HCT116 (cell line): ENCODE results near the gene ZNF584. TPM values are rescaled to one million over a fixed set of nuclear protein-coding genes. Genes with fewer than 3 reads are reported as not detected.

Experiments
- ATAC-seq: fragments of 200-7000 bp; cut with Tn5 transposase; 2 replicates; pipeline ENCODE4 v1.9.1; 2020; ENCODE audit warnings: mild to moderate bottlenecking, moderate library complexity
- BruUV-seq: library from RNA; stranded (reverse); fragments of 400-500 nt; replicated peaks from 2 replicates; lab custom pipeline; 2021; lab: Mats Ljungman, UMichigan
- CTCF ChIA-PET: fragments of 300-600 bp; sonication (Branson Sonifier 250); formaldehyde crosslinking; loops from one replicate; lab custom pipeline; 2021; ENCODE audit warnings: antibody characterized with exemption; lab: Charles Lee
- POLR2A ChIA-PET: fragments of 300-600, 350-600 bp; sonication (Branson Sonifier 250); formaldehyde crosslinking; loops from one replicate; lab custom pipeline; 2021; ENCODE audit warnings: antibody characterized with exemption; lab: Charles Lee
- RAD21 ChIA-PET, 2 experiments: fragments of 300-600 bp; sonication (Branson Sonifier 250); formaldehyde crosslinking; loops; one replicate each; lab custom pipeline; 2023; ENCODE audit warnings: low total read pairs in 2 of 2; ENCODE audit not compliant: uncharacterized antibody in 2 of 2, unreplicated experiment in 2 of 2, low non-redundant PET in 1 of 2; lab: Charles Lee
- DNase-seq: peaks from one replicate; pipeline ENCODE4 v3.0.0-alpha.2; 2010; ENCODE audit warnings: low read depth, low spot score
- H2AFZ ChIP-seq: fragments of 200-600 bp; shearing (Covaris generic), sonication (generic); 2 replicates; pipeline ENCODE4 v1.6.1; 2017; ENCODE audit warnings: low read depth, mixed run types, mixed read lengths, antibody characterized with exemption, low read length; ENCODE audit not compliant: poor library complexity, severe bottlenecking
- H3K27ac ChIP-seq: 2 replicates; pipeline ENCODE4 v1.5.1; 2012; ENCODE audit warnings: low read depth, low read length
- H3K27me3 ChIP-seq: fragments of 200-600 bp; sonication (generic); 2 replicates; pipeline ENCODE4 v1.6.1; 2016; ENCODE audit warnings: mixed run types, low read length, mixed read lengths; ENCODE audit not compliant: insufficient read depth
- H3K36me3 ChIP-seq, 2 experiments: fragments of 200-500 bp in 1 of 2; fragments of 200-600 bp in 1 of 2; sonication (Bioruptor generic) in 1 of 2; sonication (generic) in 1 of 2; 2 replicates each; pipeline versions ENCODE4 v1.5.1 to v1.6.1; 2014 to 2016; ENCODE audit warnings: low read length in 2 of 2, inconsistent platforms in 1 of 2, mixed read lengths in 1 of 2, mixed run types in 1 of 2; ENCODE audit not compliant: insufficient read depth in 2 of 2, control insufficient read depth in 1 of 2
- H3K4me1 ChIP-seq, 2 experiments: fragments of 200-600 bp in 1 of 2; sonication (generic) in 1 of 2; 2 replicates each; pipeline versions ENCODE4 v1.5.1 to v1.6.1; 2012 to 2017; ENCODE audit warnings: low read length in 2 of 2, inconsistent platforms in 1 of 2, mild to moderate bottlenecking in 1 of 2, mixed read lengths in 1 of 2, mixed run types in 1 of 2, moderate library complexity in 1 of 2; ENCODE audit not compliant: insufficient read depth in 2 of 2, control insufficient read depth in 1 of 2
- H3K4me2 ChIP-seq: fragments of 200-600 bp; sonication (generic); 2 replicates; pipeline ENCODE4 v1.6.1; 2017; ENCODE audit warnings: mixed run types, low read length, mixed read lengths
- H3K4me3 ChIP-seq, 2 experiments: fragments of 200-600 bp in 1 of 2; sonication (generic) in 1 of 2; replicated peaks in 1 of 2; 2 replicates each; pipeline ENCODE4 v1.5.1; 2011 to 2016; ENCODE audit warnings: low read length in 2 of 2, control low read depth in 1 of 2, low read depth in 1 of 2, mild to moderate bottlenecking in 1 of 2, mixed read lengths in 1 of 2, mixed run types in 1 of 2
- H3K79me2 ChIP-seq: fragments of 200-600 bp; sonication (generic); 2 replicates; pipeline ENCODE4 v1.6.1; 2017; ENCODE audit warnings: mild to moderate bottlenecking, mixed run types, low read length, moderate library complexity, mixed read lengths; ENCODE audit not compliant: insufficient read depth
- H3K9ac ChIP-seq: fragments of 200-600 bp; sonication (generic); 2 replicates; pipeline ENCODE4 v1.6.1; 2016; ENCODE audit warnings: low read length, mixed read lengths
- H3K9me2 ChIP-seq: fragments of 200-600 bp; sonication (generic), shearing (Covaris generic); 2 replicates; pipeline ENCODE4 v1.6.1; 2017; ENCODE audit warnings: mixed run types, mild to moderate bottlenecking, moderate library complexity; ENCODE audit not compliant: insufficient read depth
- H3K9me3 ChIP-seq, 2 experiments: fragments of 200-500 bp in 1 of 2; fragments of 200-600 bp in 1 of 2; sonication (Bioruptor generic) in 1 of 2; sonication (generic) in 1 of 2; 2 replicates each; pipeline ENCODE4 v1.6.1; 2014 to 2017; ENCODE audit warnings: low read length in 2 of 2, mixed read lengths in 2 of 2, inconsistent platforms in 1 of 2, low read depth in 1 of 2, mild to moderate bottlenecking in 1 of 2, mixed run types in 1 of 2, moderate library complexity in 1 of 2; ENCODE audit not compliant: control insufficient read depth in 1 of 2, insufficient read depth in 1 of 2
- H4K20me1 ChIP-seq: fragments of 200-600 bp; sonication (generic), shearing (Covaris generic); 2 replicates; pipeline ENCODE4 v1.6.1; 2017; ENCODE audit warnings: mixed run types, mild to moderate bottlenecking, moderate library complexity; ENCODE audit not compliant: insufficient read depth
- CBX3 ChIP-seq: IDR thresholded peaks from 2 replicates; pipeline ENCODE4 v1.6.1; 2012; ENCODE audit warnings: low read depth
- CEBPB ChIP-seq: IDR thresholded peaks from 2 replicates; pipeline ENCODE4 v1.6.1; 2012; ENCODE audit warnings: low read depth
- EGR1 ChIP-seq: IDR thresholded peaks from 2 replicates; pipeline ENCODE4 v1.6.1; 2012; ENCODE audit warnings: low read depth
- ELF1 ChIP-seq: IDR thresholded peaks from 2 replicates; pipeline ENCODE4 v1.6.1; 2012; ENCODE audit warnings: low read depth, borderline replicate concordance
- EZH2 ChIP-seq: fragments of 200-600 bp; sonication (generic); IDR thresholded peaks from 2 replicates; pipeline ENCODE4 v1.6.1; 2017; ENCODE audit warnings: antibody characterized with exemption, mixed run types
- EZH2phosphoT487 ChIP-seq: fragments of 200-600 bp; IDR thresholded peaks from 2 replicates; pipeline ENCODE4 v1.6.1; 2018; ENCODE audit warnings: antibody characterized with exemption, borderline replicate concordance
- FOSL1 ChIP-seq: IDR thresholded peaks from 2 replicates; pipeline ENCODE4 v1.6.1; 2012; ENCODE audit warnings: low read depth
- JUND ChIP-seq: IDR thresholded peaks from 2 replicates; pipeline ENCODE4 v1.6.1; 2012
- POLR2A ChIP-seq: IDR thresholded peaks from 2 replicates; pipeline ENCODE4 v1.7.0; 2011; ENCODE audit warnings: borderline replicate concordance; ENCODE audit not compliant: insufficient read depth, insufficient read length; ENCODE audit errors: extremely low read depth
- POLR2AphosphoS5 ChIP-seq: IDR thresholded peaks from 2 replicates; pipeline ENCODE4 v1.6.1; 2011; ENCODE audit warnings: mild to moderate bottlenecking, low read depth, low read length, moderate library complexity
- REST ChIP-seq: IDR thresholded peaks from 2 replicates; pipeline ENCODE4 v1.6.1; 2012; ENCODE audit warnings: low read depth
- SIN3A ChIP-seq: IDR thresholded peaks from 2 replicates; pipeline ENCODE4 v1.6.1; 2012; ENCODE audit warnings: low read depth
- SP1 ChIP-seq: IDR thresholded peaks from 2 replicates; pipeline ENCODE4 v1.6.1; 2012; ENCODE audit warnings: low read depth
- SRF ChIP-seq: IDR thresholded peaks from 2 replicates; pipeline ENCODE4 v1.6.1; 2012; ENCODE audit warnings: low read depth
- YY1 ChIP-seq: IDR thresholded peaks from 2 replicates; pipeline ENCODE4 v1.6.1; 2011; ENCODE audit warnings: low read length, low read depth, moderate library complexity, mild to moderate bottlenecking; ENCODE audit not compliant: insufficient replicate concordance; ENCODE audit errors: extremely low read depth
- ZFX ChIP-seq: fragments of 450-650 bp; IDR thresholded peaks from 2 replicates; pipeline ENCODE4 v1.6.1; 2017
- ZNF274 ChIP-seq: fragments of 200-500 bp; sonication (Bioruptor generic); IDR thresholded peaks from 2 replicates; pipeline ENCODE4 v1.6.1; 2014; ENCODE audit warnings: mild to moderate bottlenecking, low read depth, low read length, inconsistent platforms
- intact Hi-C: fragments of 100-400 bp; cut with micrococcal nuclease; formaldehyde crosslinking; loops from 2 replicates; pipeline ENCODE4 v1.10.0; 2022
- total RNA-seq: library from RNA; stranded (reverse); gene quantifications from one replicate; pipeline ENCODE4 v1.2.1, GENCODE V29; 2021; ENCODE audit not compliant: unreplicated experiment
- TF ChIP-seq, protein P1 (sequence below), 3 experiments: fragments of 200-600 bp in 1 of 3; sonication (generic) in 1 of 3; IDR thresholded peaks in 2 of 3; conservative IDR thresholded peaks in 1 of 3; 2 replicates each; pipeline ENCODE4 v1.5.1; 2012 to 2017; ENCODE audit warnings: low read depth in 2 of 3, low read length in 2 of 3, antibody characterized with exemption in 1 of 3, borderline replicate concordance in 1 of 3, control low read depth in 1 of 3, mild to moderate bottlenecking in 1 of 3, mixed read lengths in 1 of 3, mixed run types in 1 of 3, moderate library complexity in 1 of 3; ENCODE audit not compliant: insufficient read depth in 1 of 3
- TF ChIP-seq, protein P2 (sequence below): IDR thresholded peaks from 2 replicates; pipeline ENCODE4 v1.6.1; 2011; ENCODE audit warnings: mild to moderate bottlenecking, low read length, moderate library complexity; ENCODE audit not compliant: insufficient replicate concordance; ENCODE audit errors: extremely low read depth
- TF ChIP-seq, protein P3 (sequence below): IDR thresholded peaks from 2 replicates; pipeline ENCODE4 v1.6.1; 2012

ZNF584 gene
- total RNA-seq, 1 experiment from 2014 or later = 25.8 TPM

- Histone ChIP-seq H3K4me2 (peak within 1 kb of the TSS; percentile 83), H3K4me1 (peaks cover 6 to 10% of the 10 kb centered on the region in 2 experiments; a peak in 2 of 4 replicates), H3K79me2 (no peaks in the 10 kb centered on the region), H3K27me3 (no peaks in the 10 kb centered on the region), H3K27ac (peak within 1 kb of the TSS; percentile 66; the same call in 1 of the 2 replicates), H3K4me3 (peak within 1 kb of the TSS; percentile 62 to 73), H3K9me2 (no peaks in the 10 kb centered on the region), H3K9me3 (peaks cover 6 to 11% of the 10 kb centered on the region in 2 experiments; a peak in 2 of 4 replicates), H3K9ac (peak within 1 kb of the TSS; percentile 81), H2AFZ (no peak within 1 kb of the TSS), H3K36me3 (peaks cover 0 to 2% of the 10 kb centered on the region in 2 experiments; a peak in 2 of 4 replicates), H4K20me1 (no peaks in the 10 kb centered on the region)
- ChIA-PET POLR2A (interaction anchor here (0.6 to 0.8 kb wide), 2 partner anchors 16 to 43 kb away, joined by 4 read pairs; partner anchors contain the start of gene ZNF584), RAD21 (no interaction called here), CTCF (no interaction called here)
- ATAC-seq (peak; percentile 94), DNase-seq (peak; percentile 90)
- intact Hi-C loops = loop anchor here (5.0 kb wide), 1 partner anchor 44 kb away; the partner anchor contains the start of gene ZNF584
- BruUV-seq = no TSS peak
- TF ChIP-seq EZH2 (no peak), JUND (no peak), EGR1 (peak; percentile 72), POLR2AphosphoS5 (peak; percentile 70), CEBPB (no peak), YY1 (peak; percentile 68), ZFX (peak; percentile 69; the same call in 1 of the 2 replicates), ZNF274 (no peak), SIN3A (peak; percentile 74; the same call in 1 of the 2 replicates), ELF1 (no peak; the same call in 1 of the 2 replicates), SRF (no peak), FOSL1 (no peak), SP1 (peak; percentile 81), REST (no peak), EZH2phosphoT487 (no peak), POLR2A (no peak), CBX3 (no peak)
- TF ChIP-seq, protein P1, sequence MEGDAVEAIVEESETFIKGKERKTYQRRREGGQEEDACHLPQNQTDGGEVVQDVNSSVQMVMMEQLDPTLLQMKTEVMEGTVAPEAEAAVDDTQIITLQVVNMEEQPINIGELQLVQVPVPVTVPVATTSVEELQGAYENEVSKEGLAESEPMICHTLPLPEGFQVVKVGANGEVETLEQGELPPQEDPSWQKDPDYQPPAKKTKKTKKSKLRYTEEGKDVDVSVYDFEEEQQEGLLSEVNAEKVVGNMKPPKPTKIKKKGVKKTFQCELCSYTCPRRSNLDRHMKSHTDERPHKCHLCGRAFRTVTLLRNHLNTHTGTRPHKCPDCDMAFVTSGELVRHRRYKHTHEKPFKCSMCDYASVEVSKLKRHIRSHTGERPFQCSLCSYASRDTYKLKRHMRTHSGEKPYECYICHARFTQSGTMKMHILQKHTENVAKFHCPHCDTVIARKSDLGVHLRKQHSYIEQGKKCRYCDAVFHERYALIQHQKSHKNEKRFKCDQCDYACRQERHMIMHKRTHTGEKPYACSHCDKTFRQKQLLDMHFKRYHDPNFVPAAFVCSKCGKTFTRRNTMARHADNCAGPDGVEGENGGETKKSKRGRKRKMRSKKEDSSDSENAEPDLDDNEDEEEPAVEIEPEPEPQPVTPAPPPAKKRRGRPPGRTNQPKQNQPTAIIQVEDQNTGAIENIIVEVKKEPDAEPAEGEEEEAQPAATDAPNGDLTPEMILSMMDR (IDR thresholded peaks at IDR 0.05 in 2 of 3, conservative IDR thresholded peaks at IDR 0.05 in 1 of 3; ENCODE audit: borderline replicate concordance in 1 of 3, insufficient read depth in 1 of 3, low read depth in 2 of 3, low read length in 2 of 3) = no peak
- TF ChIP-seq, protein P2, sequence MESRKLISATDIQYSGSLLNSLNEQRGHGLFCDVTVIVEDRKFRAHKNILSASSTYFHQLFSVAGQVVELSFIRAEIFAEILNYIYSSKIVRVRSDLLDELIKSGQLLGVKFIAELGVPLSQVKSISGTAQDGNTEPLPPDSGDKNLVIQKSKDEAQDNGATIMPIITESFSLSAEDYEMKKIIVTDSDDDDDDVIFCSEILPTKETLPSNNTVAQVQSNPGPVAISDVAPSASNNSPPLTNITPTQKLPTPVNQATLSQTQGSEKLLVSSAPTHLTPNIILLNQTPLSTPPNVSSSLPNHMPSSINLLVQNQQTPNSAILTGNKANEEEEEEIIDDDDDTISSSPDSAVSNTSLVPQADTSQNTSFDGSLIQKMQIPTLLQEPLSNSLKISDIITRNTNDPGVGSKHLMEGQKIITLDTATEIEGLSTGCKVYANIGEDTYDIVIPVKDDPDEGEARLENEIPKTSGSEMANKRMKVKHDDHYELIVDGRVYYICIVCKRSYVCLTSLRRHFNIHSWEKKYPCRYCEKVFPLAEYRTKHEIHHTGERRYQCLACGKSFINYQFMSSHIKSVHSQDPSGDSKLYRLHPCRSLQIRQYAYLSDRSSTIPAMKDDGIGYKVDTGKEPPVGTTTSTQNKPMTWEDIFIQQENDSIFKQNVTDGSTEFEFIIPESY = no peak
- TF ChIP-seq, protein P3, sequence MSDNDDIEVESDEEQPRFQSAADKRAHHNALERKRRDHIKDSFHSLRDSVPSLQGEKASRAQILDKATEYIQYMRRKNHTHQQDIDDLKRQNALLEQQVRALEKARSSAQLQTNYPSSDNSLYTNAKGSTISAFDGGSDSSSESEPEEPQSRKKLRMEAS = peak; percentile 71
Observed at GRCh38 chr19:58451358-58452101, 43.1 kb downstream of the ZNF584 start, which contains the start of gene ZNF324B. Gene ZNF324B (plus strand): TSS chr19:58451622. CDS start chr19:58453702, 2,080 bp downstream.
